PC-9 (cell line): ENCODE data around the gene FGFR2. TPM values are rescaled to one million over a fixed set of nuclear protein-coding genes. Genes with fewer than 3 reads are reported as not detected.

Experiments
- BruUV-seq: library from RNA; stranded (reverse); fragments of 400-500 nt; replicated peaks from 2 replicates; lab custom pipeline; 2021; lab: Mats Ljungman, UMichigan
- CTCF ChIA-PET: fragments of 300-600 bp; sonication (Branson Sonifier 250); formaldehyde crosslinking; loops from one replicate; lab custom pipeline; 2022; ENCODE audit warnings: antibody characterized with exemption; lab: Charles Lee
- POLR2A ChIA-PET: fragments of 300-600 bp; sonication (Branson Sonifier 250); formaldehyde crosslinking; loops from one replicate; lab custom pipeline; 2022; ENCODE audit warnings: antibody characterized with exemption; ENCODE audit not compliant: unreplicated experiment; lab: Charles Lee
- DNase-seq, 2 experiments: peaks; one replicate each; pipeline versions ENCODE4 v3.0.0 to v3.0.0-alpha.2; 2015 to 2022; ENCODE audit warnings: mixed read lengths in 1 of 2
- H2AFZ ChIP-seq: fragments of 200-600 bp; sonication (generic); 2 replicates; pipeline ENCODE4 v1.8.1; 2017; ENCODE audit warnings: antibody characterized with exemption
- H3F3A ChIP-seq: fragments of 200-600 bp; sonication (generic); 2 replicates; pipeline ENCODE4 v1.8.1; 2017; ENCODE audit warnings: antibody characterized with exemption, mild to moderate bottlenecking, low read depth; ENCODE audit not compliant: insufficient read depth
- H3K27ac ChIP-seq: fragments of 200-600 bp; sonication (generic); 2 replicates; pipeline ENCODE4 v1.6.1; 2016; ENCODE audit warnings: mixed run types
- H3K27me3 ChIP-seq: fragments of 200-600 bp; sonication (generic); 2 replicates; pipeline ENCODE4 v1.6.1; 2016; ENCODE audit warnings: low read depth, mixed run types; ENCODE audit not compliant: insufficient read depth
- H3K36me3 ChIP-seq: fragments of 200-600 bp; sonication (generic); 2 replicates; pipeline ENCODE4 v1.6.1; 2016; ENCODE audit warnings: low read depth, mixed run types
- H3K4me1 ChIP-seq: fragments of 200-600 bp; sonication (generic); replicated peaks from 2 replicates; pipeline ENCODE4 v1.6.1; 2016; ENCODE audit warnings: mixed run types; ENCODE audit not compliant: insufficient read depth
- H3K4me2 ChIP-seq: fragments of 200-600 bp; sonication (generic); 2 replicates; pipeline ENCODE4 v1.6.1; 2017; ENCODE audit warnings: mixed run types
- H3K4me3 ChIP-seq: fragments of 200-600 bp; sonication (generic); 2 replicates; pipeline ENCODE4 v1.6.1; 2016; ENCODE audit warnings: mixed run types
- H3K79me2 ChIP-seq: fragments of 200-600 bp; sonication (generic); 2 replicates; pipeline ENCODE4 v1.6.1; 2017; ENCODE audit warnings: low read depth, mixed run types
- H3K9me2 ChIP-seq: fragments of 200-600 bp; sonication (generic); 2 replicates; pipeline ENCODE4 v1.8.1; 2017; ENCODE audit warnings: mild to moderate bottlenecking; ENCODE audit not compliant: insufficient read depth
- H3K9me3 ChIP-seq: fragments of 200-600 bp; sonication (generic); 2 replicates; pipeline ENCODE4 v1.8.1; 2016; ENCODE audit warnings: low read depth; ENCODE audit not compliant: insufficient read depth
- H4K20me1 ChIP-seq: fragments of 200-600 bp; sonication (generic); 2 replicates; pipeline ENCODE4 v1.8.1; 2017; ENCODE audit not compliant: insufficient read depth
- EZH2 ChIP-seq: fragments of 200-600 bp; sonication (generic); IDR thresholded peaks from 2 replicates; pipeline ENCODE4 v1.8.0; 2017; ENCODE audit warnings: antibody characterized with exemption, low read depth
- intact Hi-C: fragments of 100-400 bp; cut with micrococcal nuclease; formaldehyde crosslinking; loops from one replicate; pipeline ENCODE4 v1.10.0; 2022; ENCODE audit not compliant: unreplicated experiment
- total RNA-seq: library from RNA; stranded (reverse); gene quantifications from 2 replicates; pipeline ENCODE4 v1.2.3, GENCODE V29; 2021
- TF ChIP-seq, protein P1 (sequence below): fragments of 200-600 bp; sonication (generic); conservative IDR thresholded peaks from 2 replicates; pipeline ENCODE4 v1.6.1; 2017; ENCODE audit warnings: mixed run types, antibody characterized with exemption, mild to moderate bottlenecking, moderate library complexity

The FGFR2 gene
- total RNA-seq, 1 experiment from 2014 or later, result not detected

DNA sequence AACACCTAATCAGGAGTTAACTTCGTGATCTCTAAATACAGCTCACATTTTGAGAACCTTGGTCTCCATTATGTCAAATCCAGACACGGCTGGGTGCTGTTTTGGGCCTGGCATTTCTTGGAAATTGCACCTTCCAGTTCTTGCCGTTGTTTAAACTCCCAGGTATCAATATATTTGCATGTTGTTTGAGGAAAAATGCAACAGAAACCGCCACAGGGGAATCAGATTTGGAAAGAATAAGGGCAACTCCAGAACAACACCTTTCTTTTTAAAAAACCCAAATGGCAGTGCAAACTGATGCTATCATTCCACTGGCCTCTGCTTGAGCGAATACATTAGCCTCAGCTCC lies 162.0 kb downstream of the FGFR2 start:
- no peak overlapping the region for H3K4me3 ChIP-seq
- peaks cover 33% of the 10 kb centered on the region for H3K27me3 ChIP-seq
- H3K27ac ChIP-seq, result no peak overlapping the region
- ChIA-PET POLR2A (no interaction called here), CTCF (no interaction called here)
- H3K9me3 ChIP-seq, result no peaks in the 10 kb centered on the region
- no peak overlapping the region for H3K4me2 ChIP-seq
- H3F3A ChIP-seq, result no peaks in the 10 kb centered on the region
- H4K20me1 ChIP-seq, result no peaks in the 10 kb centered on the region
- no peaks in the 10 kb centered on the region for H3K79me2 ChIP-seq
- no peak overlapping the region for H2AFZ ChIP-seq
- TF ChIP-seq EZH2, result no peak
- TF ChIP-seq, protein P1, sequence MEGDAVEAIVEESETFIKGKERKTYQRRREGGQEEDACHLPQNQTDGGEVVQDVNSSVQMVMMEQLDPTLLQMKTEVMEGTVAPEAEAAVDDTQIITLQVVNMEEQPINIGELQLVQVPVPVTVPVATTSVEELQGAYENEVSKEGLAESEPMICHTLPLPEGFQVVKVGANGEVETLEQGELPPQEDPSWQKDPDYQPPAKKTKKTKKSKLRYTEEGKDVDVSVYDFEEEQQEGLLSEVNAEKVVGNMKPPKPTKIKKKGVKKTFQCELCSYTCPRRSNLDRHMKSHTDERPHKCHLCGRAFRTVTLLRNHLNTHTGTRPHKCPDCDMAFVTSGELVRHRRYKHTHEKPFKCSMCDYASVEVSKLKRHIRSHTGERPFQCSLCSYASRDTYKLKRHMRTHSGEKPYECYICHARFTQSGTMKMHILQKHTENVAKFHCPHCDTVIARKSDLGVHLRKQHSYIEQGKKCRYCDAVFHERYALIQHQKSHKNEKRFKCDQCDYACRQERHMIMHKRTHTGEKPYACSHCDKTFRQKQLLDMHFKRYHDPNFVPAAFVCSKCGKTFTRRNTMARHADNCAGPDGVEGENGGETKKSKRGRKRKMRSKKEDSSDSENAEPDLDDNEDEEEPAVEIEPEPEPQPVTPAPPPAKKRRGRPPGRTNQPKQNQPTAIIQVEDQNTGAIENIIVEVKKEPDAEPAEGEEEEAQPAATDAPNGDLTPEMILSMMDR, result no peak
- H3K9me2 ChIP-seq, result no peaks in the 10 kb centered on the region
- no peak for DNase-seq
- H3K4me1 ChIP-seq, result no peaks in the 10 kb centered on the region
- BruUV-seq, result no TSS peak
- no peaks in the 10 kb centered on the region for H3K36me3 ChIP-seq
- intact Hi-C loops, result no loop called here

DNA sequence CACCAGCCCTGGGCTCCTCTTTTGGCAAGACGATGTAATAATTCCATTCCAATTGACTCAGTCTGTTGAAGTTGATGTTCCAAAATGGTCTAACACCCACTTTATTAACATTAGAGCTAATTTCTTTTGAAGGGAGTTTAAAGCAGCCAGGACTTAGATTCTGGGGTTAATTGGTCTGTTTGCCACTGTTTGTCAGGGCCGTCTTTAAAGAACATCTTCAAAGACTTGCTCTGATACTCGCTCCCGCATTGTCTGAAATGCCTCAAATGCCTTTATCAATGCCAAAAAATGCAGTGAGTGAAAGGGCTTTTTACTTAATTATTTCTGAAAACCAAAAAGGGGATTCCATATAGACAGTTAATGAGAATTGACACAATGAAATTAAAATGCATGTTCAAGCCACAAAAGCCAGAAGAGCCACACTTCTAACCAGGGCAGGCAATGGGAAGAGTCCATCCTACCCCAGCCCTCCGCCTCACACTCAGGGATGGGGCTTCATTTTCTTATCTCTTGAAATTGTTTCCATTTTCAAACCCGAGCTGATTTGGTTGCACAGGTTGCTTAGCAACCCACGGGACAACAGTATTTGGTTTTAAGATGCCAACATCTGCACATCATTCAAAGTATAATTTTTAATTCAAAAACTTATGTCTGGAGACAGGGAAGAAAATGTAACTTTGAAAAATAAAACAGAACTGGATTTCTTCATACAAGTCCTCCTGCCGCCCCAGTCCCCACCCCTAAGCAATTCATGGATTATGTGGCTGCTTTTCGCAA lies 163.0 kb downstream of the FGFR2 start:
- H3K9me3 ChIP-seq, result no peaks in the 10 kb centered on the region
- no peaks in the 10 kb centered on the region for H3K9me2 ChIP-seq
- no peaks in the 10 kb centered on the region for H4K20me1 ChIP-seq
- DNase-seq, result no peak
- no peak overlapping the region for H3K4me3 ChIP-seq
- H3K27me3 ChIP-seq, result peaks cover 33% of the 10 kb centered on the region
- no peaks in the 10 kb centered on the region for H3K79me2 ChIP-seq
- intact Hi-C loops, result no loop called here
- H3K27ac ChIP-seq, result no peak overlapping the region
- BruUV-seq, result no TSS peak
- no peaks in the 10 kb centered on the region for H3K36me3 ChIP-seq
- CTCF ChIA-PET, result no interaction called here
- no peaks in the 10 kb centered on the region for H3F3A ChIP-seq
- TF ChIP-seq, protein P1, result no peak
- no peak for TF ChIP-seq EZH2
- no peak overlapping the region for H2AFZ ChIP-seq
- POLR2A ChIA-PET, result no interaction called here
- H3K4me2 ChIP-seq, result no peak overlapping the region
- no peaks in the 10 kb centered on the region for H3K4me1 ChIP-seq

DNA sequence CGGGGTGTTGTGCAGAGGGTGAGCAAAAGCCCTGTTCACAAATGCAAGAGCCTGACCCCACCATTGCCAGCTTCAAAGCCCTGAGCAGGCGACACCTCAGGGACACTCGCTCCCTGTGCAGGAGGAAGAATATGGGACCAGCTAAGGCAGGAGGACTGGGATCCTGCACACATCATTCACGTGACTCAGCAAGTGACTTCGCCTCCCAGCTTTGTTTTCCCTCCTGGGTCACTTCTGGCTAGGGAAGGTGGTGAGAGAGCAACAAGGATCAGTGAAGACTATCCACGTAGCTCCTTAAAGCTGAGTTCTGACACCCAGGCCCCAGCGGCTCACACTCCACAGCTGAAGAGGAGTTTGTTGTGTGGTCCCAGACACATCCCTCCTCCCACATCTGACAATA lies 164.3 kb downstream of the FGFR2 start:
- POLR2A ChIA-PET, result no interaction called here
- Histone ChIP-seq H3K36me3 (no peaks in the 10 kb centered on the region), H3K4me2 (no peak overlapping the region), H3K4me3 (no peak overlapping the region), H3K9me3 (no peaks in the 10 kb centered on the region), H3K4me1 (no peaks in the 10 kb centered on the region), H3F3A (no peaks in the 10 kb centered on the region), H3K27me3 (peaks cover 33% of the 10 kb centered on the region), H3K79me2 (no peaks in the 10 kb centered on the region), H2AFZ (no peak overlapping the region), H3K9me2 (no peaks in the 10 kb centered on the region), H4K20me1 (no peaks in the 10 kb centered on the region), H3K27ac (no peak overlapping the region)
- TF ChIP-seq EZH2, result no peak
- TF ChIP-seq, protein P1, result no peak
- no peak for DNase-seq
- intact Hi-C loops, result no loop called here
- CTCF ChIA-PET, result no interaction called here
- BruUV-seq, result no TSS peak
